Middle frontal gyrus (tissue), 1 donor: ENCODE data around the gene SCAMP2.

Experiments used
- DNase-seq: peaks from one replicate; pipeline ENCODE4 v3.0.0-alpha.2; 2015; ENCODE audit warnings: low spot score; ENCODE audit errors: extremely low spot score

The SCAMP2 gene

DNA sequence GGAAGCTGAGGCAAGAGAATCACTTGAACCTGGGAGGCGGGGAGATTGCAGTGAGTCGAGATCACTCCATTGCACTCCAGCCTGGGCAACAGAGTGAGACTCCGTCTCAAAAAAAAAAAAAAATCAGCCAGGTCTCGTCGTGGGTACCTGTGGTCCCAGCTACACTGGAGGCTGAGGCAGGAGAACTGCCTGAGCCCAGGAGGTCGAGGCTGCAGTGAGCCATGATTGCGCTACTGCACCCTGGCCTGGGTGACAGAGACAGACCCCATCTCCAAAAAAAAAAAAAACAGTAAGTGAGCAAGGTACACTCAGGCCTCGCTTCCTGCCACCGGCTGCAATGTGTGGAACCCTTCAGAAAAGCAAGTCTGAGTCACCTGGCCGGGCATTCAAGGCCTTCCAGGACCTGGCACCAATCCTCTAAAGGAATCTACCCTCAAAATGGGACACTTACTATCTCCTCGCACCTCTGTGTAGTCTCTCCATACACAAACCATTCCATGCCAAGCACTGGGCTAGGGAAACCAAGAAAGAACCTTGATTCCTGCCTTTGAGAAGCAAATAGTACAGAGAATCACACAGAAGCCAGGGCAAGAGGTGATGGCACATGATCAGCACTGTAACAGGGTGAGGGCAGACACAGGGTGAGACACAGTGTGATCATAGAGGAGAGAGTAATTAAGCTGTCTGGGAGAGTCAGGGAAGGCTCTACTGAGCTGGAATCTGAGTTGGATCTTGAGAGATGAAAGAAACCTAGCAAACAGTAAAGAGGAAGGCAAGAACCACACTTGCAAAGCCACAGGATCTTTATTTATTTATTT, 9.7 kb downstream of the SCAMP2 start:
- no peak for DNase-seq

- no peak for DNase-seq
Measured at GRCh38 chr15:74858369-74858740, 14.8 kb downstream of the SCAMP2 start.

GRCh38 chr15:74857671-74858368, 15.3 kb downstream of the SCAMP2 start:
- no peak for DNase-seq

DNA sequence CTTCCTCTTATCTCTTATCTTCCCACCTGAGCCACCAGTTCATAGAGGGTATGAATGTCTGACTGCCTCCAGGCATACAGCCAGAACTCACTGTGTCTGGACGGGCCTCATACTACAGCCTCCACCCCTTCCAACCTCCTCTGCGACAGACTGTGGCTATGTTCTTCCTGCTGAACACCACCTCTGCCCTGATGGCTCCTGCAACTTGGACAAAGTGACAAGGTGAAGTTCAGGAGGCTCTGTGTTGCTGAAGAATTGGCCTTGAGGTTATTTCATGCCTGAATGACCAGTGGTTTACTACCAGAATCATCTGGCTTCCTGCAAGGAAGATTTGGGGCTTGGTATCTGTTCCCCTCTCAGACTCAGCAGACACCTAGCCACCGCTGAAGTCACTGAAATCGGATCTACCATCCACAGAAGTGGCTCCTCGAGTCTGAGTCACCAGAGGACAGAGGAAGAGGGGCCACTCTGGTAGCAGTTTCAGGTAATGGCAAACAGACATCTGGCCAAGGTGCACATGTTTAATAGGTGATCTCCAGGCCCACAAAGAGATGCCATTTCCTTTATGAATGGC, 16.0 kb downstream of the SCAMP2 start:
- DNase-seq: no peak

DNA sequence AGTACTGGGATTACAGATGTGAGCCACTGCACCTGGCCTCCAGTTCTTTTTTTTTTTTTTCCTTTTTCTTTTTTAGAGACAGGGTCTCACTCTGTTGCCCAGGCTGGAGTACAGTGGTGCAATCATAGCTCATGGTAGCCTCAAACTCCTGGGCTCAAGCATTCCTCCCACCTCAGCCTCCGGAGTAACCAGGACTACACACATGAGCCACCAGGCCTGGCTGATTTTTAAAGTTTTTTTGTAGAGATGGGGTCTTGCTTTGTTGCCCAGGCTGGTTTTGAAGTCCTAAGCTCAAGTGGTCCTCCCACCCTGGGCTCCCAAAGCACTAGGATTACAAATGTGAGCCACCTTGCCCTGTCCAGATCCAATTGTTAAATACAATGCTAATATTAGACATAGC, 16.6 kb downstream of the SCAMP2 start:
- no peak for DNase-seq

GRCh38 chr15:74855857-74856256, 17.3 kb downstream of the SCAMP2 start:
- no peak for DNase-seq

DNA sequence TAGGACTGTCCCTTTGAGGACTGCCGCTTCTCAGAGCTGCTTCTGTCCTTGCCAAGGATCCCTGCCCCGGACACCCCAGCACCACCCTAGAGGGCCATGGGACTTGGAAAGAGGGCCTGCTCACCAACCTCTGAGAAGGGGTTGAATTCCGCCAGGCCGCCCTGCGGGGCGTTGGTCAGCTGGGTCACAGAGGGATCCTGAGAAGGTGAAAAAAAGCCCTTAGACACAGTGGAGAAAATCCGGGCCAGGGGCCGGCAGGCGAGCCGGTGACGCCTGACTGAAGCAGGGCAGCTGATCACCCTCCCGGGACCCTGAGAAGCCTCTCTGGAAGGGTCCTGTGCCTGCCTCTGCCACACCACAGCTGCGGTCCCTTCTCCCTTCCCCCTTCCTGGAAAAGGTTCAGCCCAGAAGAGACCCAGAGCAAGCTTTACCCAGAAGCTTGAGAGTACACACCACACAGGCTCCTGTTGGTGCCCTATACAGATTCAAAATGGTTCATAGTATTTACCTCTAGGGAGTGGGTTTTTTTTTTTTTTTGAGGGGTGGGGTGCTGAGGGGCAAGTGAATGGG, 18.6 kb downstream of the SCAMP2 start:
- no peak for DNase-seq

GRCh38 chr15:74851960-74852359, 21.2 kb downstream of the SCAMP2 start:
- no peak for DNase-seq

DNA sequence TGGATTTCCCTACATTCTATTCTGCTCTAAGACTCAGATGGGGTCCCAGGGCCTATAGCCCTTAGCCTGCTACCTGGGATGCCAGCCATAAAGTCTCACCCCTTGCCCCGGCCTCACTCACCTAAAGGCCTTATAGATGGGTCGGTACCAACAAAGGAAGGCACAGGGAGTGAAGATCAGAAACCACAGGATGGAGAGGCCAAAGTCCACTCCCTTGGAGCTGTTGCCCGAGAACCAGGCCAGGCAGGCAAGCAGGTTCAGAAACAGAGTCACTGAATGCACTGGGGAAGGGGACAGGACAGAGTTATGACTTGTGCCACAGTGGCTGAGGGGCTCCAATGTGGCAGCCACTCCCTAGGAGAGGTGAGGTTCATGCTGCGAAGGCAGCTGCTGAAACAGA, 22.8 kb downstream of the SCAMP2 start:
- no peak for DNase-seq

- no peak for DNase-seq
Measured at GRCh38 chr15:74847432-74847831, 25.7 kb downstream of the SCAMP2 start.

DNA sequence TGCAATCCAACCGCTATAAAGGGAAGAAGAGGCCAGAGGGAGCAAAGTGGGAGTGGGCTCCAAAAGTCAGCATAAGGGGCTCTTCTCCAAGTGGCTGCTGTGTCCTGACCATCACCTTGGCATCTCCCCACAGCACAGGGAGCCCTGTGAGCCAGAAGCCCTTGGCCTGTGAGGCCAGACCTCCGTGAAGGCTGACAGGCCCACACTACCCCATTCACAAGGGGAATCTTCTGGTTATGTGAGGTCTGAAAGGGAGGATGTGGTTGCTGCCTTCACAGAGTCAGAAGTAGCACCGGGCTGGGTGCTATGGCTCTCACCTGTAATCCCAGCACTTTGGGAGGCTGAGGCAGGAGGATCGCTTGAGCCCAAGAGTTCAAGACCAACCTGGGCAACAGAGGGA, 27.6 kb downstream of the SCAMP2 start:
- no peak for DNase-seq

- no peak for DNase-seq
Measured at GRCh38 chr15:74845208-74845568, 28.0 kb downstream of the SCAMP2 start.

GRCh38 chr15:74844319-74845207, 28.6 kb downstream of the SCAMP2 start:
- DNase-seq: no peak

- no peak for DNase-seq
Measured at GRCh38 chr15:74843891-74844299, 29.3 kb downstream of the SCAMP2 start.

DNA sequence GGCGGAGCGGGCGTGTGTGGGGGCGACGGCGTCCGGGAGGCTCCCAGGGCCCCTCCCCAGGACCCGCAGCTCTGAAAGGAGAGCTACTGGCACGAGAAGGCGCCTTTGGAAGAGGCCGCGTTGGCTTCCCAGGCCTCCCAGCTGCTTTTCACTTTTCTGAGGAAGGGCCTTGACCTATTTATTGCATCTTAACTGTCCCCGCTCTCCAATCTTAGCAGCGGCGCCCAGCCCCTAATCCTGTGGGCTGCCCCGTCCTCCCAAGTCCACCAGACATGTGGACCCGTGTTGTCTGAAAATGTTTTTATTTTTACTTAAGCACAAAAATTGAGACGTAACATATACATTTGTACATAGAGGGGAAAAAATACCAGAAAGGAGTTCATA, 29.7 kb downstream of the SCAMP2 start:
- no peak for DNase-seq

DNA sequence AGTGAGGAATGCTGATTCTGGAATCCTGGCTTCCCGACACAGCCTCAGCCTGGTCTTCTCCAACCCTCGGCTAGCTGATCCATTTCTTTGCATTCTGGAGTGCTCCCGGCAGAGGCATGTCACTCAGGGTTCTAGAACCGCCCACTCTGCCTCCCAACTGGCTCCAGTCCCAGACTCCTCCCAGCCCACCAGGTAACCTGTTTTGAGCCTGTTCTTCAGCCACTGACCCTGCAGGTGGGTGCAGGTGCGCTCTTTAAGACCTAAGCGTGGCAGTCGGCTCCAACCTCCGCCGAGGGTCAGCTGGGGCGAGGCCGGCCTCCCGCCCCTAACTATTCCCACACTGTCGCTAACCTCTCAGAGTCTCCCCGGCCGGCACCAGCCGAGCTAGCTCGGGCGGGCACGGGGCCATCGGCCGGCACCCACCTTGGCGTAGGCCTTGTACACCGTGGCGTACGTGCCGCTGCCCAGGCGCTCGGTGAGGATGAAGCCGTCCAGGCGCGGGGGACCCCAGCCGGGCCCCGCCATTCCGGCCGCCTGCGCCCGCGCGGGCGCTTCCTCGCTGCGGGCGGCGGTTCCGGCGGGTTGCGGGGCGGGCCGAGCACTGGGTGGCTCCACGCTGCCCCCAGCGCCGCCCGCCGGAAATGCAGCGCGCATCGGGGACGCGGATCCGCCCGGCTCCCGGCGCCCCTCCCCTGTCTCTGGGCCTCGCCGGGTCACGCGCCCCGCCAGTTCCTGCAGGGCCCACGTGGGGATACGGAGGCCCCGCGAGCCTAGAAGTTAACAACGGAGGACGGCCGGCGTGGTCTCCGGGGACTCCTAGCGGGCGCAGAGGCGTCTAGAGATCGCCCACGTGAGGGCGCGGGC, 30.4 kb downstream of the SCAMP2 start, which contains the start of gene ULK3:
TSS of gene ULK3 (minus strand) at position 576 of the 864 bp plus-strand sequence. CDS start at position 525, 51 bp downstream.
- DNase-seq: peak; percentile 89

DNA sequence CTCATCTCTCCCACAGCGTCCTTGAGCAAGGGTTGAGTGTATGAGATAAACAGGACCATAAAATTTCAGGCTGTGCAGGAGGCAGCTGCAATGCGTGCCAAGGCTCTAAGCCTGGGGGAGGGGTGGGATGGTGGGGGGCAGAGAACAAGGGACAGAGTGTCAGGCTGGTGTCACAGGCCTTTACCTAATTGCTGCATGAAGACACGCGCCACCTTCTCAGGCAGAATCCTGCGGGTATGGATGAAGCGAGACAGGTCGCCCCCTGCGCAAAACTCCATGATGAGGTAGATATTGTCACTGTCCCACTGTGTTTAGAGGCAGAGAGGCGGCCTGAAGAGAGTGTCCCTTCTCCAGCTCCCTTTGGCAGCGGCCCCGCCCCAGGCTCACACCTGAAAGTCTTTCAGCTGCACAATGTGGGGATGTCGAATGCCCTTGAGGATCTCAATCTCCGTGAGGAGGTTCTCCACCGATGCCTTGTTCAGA, 31.2 kb downstream of the SCAMP2 start:
- no peak for DNase-seq

DNA sequence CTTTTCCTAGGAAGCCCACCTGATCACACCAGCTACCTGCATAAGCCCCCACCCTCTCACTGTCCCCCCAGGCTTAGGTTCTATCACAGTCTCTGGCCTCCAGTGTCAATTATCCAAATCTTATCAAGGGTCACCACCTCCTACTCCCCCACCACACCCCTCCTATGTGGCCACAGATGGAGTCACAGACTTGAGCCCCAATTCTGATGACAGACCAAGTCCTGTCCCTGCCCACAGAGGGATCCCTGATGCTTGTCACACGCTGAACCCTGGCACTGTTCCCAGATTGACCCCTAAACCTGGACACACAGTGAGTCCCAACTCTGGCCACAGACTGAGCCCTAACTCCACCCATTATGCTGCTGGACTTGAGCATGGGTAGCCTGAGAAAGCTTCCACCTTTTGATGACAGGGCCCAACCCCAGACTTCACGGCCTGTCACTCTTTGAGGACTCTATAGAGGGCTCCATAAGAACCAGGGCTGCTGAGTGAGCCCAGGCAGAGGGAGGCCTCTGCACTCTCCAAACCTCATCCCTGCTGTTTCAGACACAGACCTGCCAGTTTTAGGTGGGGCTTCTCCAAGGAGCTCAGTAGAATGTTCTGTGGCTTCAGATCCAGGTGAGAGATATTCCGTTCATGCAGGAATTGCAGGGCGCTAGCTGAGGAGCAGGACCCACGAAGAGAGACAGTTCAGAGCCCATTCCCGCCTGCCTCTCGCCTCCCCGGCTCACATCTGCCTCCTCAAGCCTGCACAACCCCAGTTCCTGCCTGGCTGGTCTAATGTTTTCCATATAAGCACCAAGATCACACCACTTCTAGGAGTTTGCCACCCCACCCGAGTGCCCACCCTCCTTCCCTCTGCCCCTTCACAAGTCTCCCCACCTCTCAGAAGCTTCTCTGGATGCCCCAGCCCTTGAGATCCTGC, 32.1 kb downstream of the SCAMP2 start:
- DNase-seq: no peak
